WTC11 (cell line): ENCODE results near the gene KITLG. TPM values are rescaled to one million over a fixed set of nuclear protein-coding genes. Genes with fewer than 3 reads are reported as not detected.

Source experiments
- ATAC-seq: fragments of 200-7000 bp; cut with Tn5 transposase; 2 replicates; pipeline ENCODE4 v1.10.0; 2021; ENCODE audit warnings: mild to moderate bottlenecking, moderate library complexity
- CTCF ChIA-PET: fragments of 300-600 bp; sonication (Branson Sonifier 250); formaldehyde crosslinking; loops from one replicate; lab custom pipeline; 2021; ENCODE audit warnings: antibody characterized with exemption; lab: Charles Lee
- POLR2A ChIA-PET: fragments of 350-600 bp; sonication (Branson Sonifier 250); formaldehyde crosslinking; loops from one replicate; lab custom pipeline; 2021; ENCODE audit warnings: antibody characterized with exemption; lab: Charles Lee
- DNase-seq: peaks from one replicate; pipeline ENCODE4 v3.0.0; 2021; ENCODE audit warnings: low spot score
- H3K27ac Mint-ChIP-seq: 2 replicates; pipeline ENCODE4 v1.8.0; 2021; ENCODE audit warnings: mixed read lengths
- H3K27me3 Mint-ChIP-seq: 2 replicates; pipeline ENCODE4 v1.8.0; 2021; ENCODE audit warnings: low read depth, mild to moderate bottlenecking, moderate library complexity, mixed read lengths
- H3K36me3 Mint-ChIP-seq: 2 replicates; pipeline ENCODE4 v1.8.0; 2021; ENCODE audit warnings: mixed read lengths
- H3K4me1 Mint-ChIP-seq: 2 replicates; pipeline ENCODE4 v1.8.0; 2022; ENCODE audit warnings: mixed read lengths
- H3K4me3 Mint-ChIP-seq: 2 replicates; pipeline ENCODE4 v1.8.0; 2021; ENCODE audit warnings: mild to moderate bottlenecking, moderate library complexity, mixed read lengths
- H3K9me3 Mint-ChIP-seq: 2 replicates; pipeline ENCODE4 v1.8.0; 2021; ENCODE audit warnings: mixed read lengths
- ESRRA ChIP-seq: sonication (generic); formaldehyde crosslinking; IDR thresholded peaks from 2 replicates; pipeline ENCODE4 v1.8.1; 2022; ENCODE audit warnings: mild to moderate bottlenecking, missing genetic modification reagents, borderline replicate concordance
- FOXP1 ChIP-seq: sonication (generic); formaldehyde crosslinking; IDR thresholded peaks from 2 replicates; pipeline ENCODE4 v1.8.0; 2022; ENCODE audit warnings: missing genetic modification reagents, mild to moderate bottlenecking, moderate library complexity, borderline replicate concordance
- GRHL2 ChIP-seq: fragments of 250-450 bp; sonication (Bioruptor Pico); IDR thresholded peaks from 2 replicates; pipeline ENCODE4 v1.8.0; 2022; ENCODE audit warnings: mild to moderate bottlenecking, moderate library complexity; ENCODE audit not compliant: insufficient replicate concordance, severe bottlenecking
- GTF2I ChIP-seq: fragments of 250-450 bp; sonication (Bioruptor Pico); conservative IDR thresholded peaks from 2 replicates; pipeline ENCODE4 v1.4.0; 2021; ENCODE audit warnings: mild to moderate bottlenecking
- IRF2 ChIP-seq: sonication (generic); formaldehyde crosslinking; IDR thresholded peaks from 2 replicates; pipeline ENCODE4 v1.8.0; 2022; ENCODE audit warnings: low read depth, missing genetic modification reagents, borderline replicate concordance
- JAZF1 ChIP-seq: fragments of 250-450 bp; sonication (Bioruptor Pico); IDR thresholded peaks from 2 replicates; pipeline ENCODE4 v1.9.0; 2021; ENCODE audit warnings: moderate library complexity, mild to moderate bottlenecking, inconsistent platforms
- KAT7 ChIP-seq: sonication (generic); formaldehyde crosslinking; IDR thresholded peaks from 2 replicates; pipeline ENCODE4 v1.8.1; 2023; ENCODE audit warnings: missing genetic modification reagents, mild to moderate bottlenecking, borderline replicate concordance
- NR1H2 ChIP-seq: sonication (generic); formaldehyde crosslinking; IDR thresholded peaks from 2 replicates; pipeline ENCODE4 v1.9.0; 2021; ENCODE audit warnings: mild to moderate bottlenecking, moderate library complexity, missing genetic modification reagents
- OVOL2 ChIP-seq: fragments of 250-450 bp; sonication (Bioruptor Pico); IDR thresholded peaks from 2 replicates; pipeline ENCODE4 v1.9.0; 2021; ENCODE audit warnings: mild to moderate bottlenecking, borderline replicate concordance
- SOX15 ChIP-seq: fragments of 250-450 bp; sonication (Bioruptor Pico); IDR thresholded peaks from 2 replicates; pipeline ENCODE4 v1.9.0; 2021; ENCODE audit warnings: mild to moderate bottlenecking
- ZNF138 ChIP-seq: sonication (generic); formaldehyde crosslinking; conservative IDR thresholded peaks from 2 replicates; pipeline ENCODE4 v1.8.1; 2022; ENCODE audit warnings: mild to moderate bottlenecking, moderate library complexity, missing genetic modification reagents
- ZNF317 ChIP-seq: sonication (generic); formaldehyde crosslinking; IDR thresholded peaks from 2 replicates; pipeline ENCODE4 v1.8.1; 2023; ENCODE audit warnings: low read depth, mild to moderate bottlenecking, moderate library complexity, missing genetic modification reagents, borderline replicate concordance
- ZNF396 ChIP-seq: fragments of 250-450 bp; sonication (Bioruptor Pico); IDR thresholded peaks from 2 replicates; pipeline ENCODE4 v1.8.0; 2021; ENCODE audit warnings: mild to moderate bottlenecking, moderate library complexity, borderline replicate concordance
- total RNA-seq: library from RNA; stranded (reverse); gene quantifications from 3 replicates; pipeline ENCODE4 v1.2.3, GENCODE V29; 2021
- TF ChIP-seq, protein P1 (sequence below): fragments of 250-450 bp; sonication (Bioruptor Pico); conservative IDR thresholded peaks from 2 replicates; pipeline ENCODE4 v1.9.0; 2021; ENCODE audit warnings: mild to moderate bottlenecking
- TF ChIP-seq, protein P2 (sequence below): fragments of 200-600 bp; IDR thresholded peaks from 2 replicates; pipeline ENCODE4 v1.8.0; 2022; ENCODE audit warnings: antibody characterized with exemption
- TF ChIP-seq, protein P3 (sequence below): sonication (generic); formaldehyde crosslinking; IDR thresholded peaks from 2 replicates; pipeline ENCODE4 v1.8.0; 2023; ENCODE audit warnings: mild to moderate bottlenecking, missing genetic modification reagents
- TF ChIP-seq, protein P4 (sequence below): sonication (generic); formaldehyde crosslinking; IDR thresholded peaks from 2 replicates; pipeline ENCODE4 v1.8.1; 2023; ENCODE audit warnings: mild to moderate bottlenecking, missing genetic modification reagents

Gene KITLG
- total RNA-seq, 1 experiment from 2014 or later, result 12.5 TPM

DNA sequence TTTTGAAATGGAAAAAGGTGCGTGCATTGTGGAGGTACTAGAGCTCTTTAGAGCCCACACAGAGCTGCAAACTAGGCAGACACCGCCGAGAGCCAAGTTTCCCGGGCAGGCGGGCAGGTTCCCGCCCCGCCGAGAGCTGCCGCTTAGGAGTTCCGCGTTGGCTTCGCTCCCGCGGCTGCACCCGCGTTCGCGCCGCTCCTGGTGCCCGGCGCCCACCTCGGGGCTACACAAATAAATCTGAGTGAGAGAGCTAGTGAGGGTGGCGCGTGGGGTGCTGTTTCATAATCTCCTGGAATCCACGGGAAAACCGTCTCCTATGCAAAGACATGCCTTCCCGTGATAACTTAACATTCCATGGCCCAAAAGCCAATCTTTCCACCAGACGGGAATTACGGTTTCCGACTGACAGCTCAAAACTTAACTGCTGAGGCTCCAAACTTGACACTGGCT is 645 bp downstream of the KITLG start (continued):
- TF ChIP-seq ZNF138 (CRISPR knock-in tag), result no peak
- no peak for TF ChIP-seq IRF2 (CRISPR knock-in tag)
- TF ChIP-seq, protein P1, sequence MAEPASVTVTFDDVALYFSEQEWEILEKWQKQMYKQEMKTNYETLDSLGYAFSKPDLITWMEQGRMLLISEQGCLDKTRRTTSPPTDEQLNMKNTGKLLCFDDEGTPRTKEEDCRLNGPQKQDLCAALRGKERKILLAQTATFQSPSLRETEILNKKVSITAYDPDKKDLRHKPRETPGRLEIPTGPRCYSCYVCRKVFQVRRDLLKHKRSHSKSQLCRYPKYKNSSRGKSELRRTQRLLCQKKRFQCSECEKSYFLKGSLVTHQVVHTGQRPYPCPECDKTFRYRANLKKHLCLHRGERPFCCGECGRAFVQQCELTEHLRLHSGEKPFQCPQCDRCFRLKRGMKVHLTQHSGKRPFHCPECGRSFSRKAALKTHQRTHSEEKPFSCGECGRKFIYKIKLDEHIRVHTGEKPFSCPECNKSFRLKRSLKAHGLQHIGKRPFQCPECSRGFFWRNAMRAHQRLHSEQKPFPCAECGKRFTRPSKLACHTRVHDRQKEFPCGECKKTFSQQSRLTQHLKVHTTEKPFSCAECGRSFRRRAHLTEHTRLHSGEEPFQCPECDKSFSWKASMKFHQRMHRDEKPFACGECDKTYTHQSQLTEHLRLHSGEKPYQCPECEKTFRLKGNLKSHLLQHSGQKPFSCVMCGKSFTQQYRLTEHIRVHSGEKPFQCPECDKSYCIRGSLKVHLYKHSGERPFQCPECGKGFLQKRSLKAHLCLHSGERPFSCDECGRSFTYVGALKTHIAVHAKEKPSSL (CRISPR knock-in tag), result no peak

DNA sequence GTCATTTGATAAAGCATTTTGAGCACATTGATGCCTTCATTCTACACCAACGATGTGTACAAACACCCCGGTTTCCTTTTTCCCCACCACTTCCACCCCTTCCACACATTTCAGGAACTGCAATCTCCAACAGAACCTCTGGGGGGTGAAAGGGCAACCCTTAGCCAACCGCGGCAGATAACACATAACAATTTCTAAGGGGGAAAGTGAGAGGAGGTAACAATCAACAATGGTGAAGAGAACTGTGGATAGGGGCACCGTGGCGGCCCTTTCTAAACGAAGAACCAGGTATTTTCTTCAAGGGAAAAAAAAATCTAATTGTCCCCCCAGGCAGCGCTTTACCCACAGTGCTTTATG is 1.1 kb downstream of the KITLG start:
- DNase-seq (peak; percentile 32), ATAC-seq (peak; percentile 53)
- H3K9me3 Mint-ChIP-seq, result no peaks in the 10 kb centered on the region
- H3K27ac Mint-ChIP-seq, result peak overlapping the region; percentile 30; the same call in 1 of the 2 replicates
- TF ChIP-seq, protein P2, sequence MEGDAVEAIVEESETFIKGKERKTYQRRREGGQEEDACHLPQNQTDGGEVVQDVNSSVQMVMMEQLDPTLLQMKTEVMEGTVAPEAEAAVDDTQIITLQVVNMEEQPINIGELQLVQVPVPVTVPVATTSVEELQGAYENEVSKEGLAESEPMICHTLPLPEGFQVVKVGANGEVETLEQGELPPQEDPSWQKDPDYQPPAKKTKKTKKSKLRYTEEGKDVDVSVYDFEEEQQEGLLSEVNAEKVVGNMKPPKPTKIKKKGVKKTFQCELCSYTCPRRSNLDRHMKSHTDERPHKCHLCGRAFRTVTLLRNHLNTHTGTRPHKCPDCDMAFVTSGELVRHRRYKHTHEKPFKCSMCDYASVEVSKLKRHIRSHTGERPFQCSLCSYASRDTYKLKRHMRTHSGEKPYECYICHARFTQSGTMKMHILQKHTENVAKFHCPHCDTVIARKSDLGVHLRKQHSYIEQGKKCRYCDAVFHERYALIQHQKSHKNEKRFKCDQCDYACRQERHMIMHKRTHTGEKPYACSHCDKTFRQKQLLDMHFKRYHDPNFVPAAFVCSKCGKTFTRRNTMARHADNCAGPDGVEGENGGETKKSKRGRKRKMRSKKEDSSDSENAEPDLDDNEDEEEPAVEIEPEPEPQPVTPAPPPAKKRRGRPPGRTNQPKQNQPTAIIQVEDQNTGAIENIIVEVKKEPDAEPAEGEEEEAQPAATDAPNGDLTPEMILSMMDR, result peak; percentile 37
- TF ChIP-seq NR1H2 (CRISPR knock-in tag) (no peak), GRHL2 (CRISPR knock-in tag) (no peak), OVOL2 (no peak)
- H3K4me3 Mint-ChIP-seq, result peak overlapping the region; percentile 95
- POLR2A ChIA-PET, result interaction anchor here (2.2 kb wide), 1 partner anchor 774 kb away, joined by 13 read pairs; the partner anchor contains the start of gene DUSP6
- H3K27me3 Mint-ChIP-seq, result peaks cover 16% of the 10 kb centered on the region
- no peaks in the 10 kb centered on the region for H3K36me3 Mint-ChIP-seq
- H3K4me1 Mint-ChIP-seq, result peaks cover 63% of the 10 kb centered on the region
- CTCF ChIA-PET, result interaction anchor here (0.9 to 1.5 kb wide), 4 partner anchors 21 to 438 kb away, joined by 3 to 4 read pairs (median 4); no protein-coding TSS in a partner anchor

DNA sequence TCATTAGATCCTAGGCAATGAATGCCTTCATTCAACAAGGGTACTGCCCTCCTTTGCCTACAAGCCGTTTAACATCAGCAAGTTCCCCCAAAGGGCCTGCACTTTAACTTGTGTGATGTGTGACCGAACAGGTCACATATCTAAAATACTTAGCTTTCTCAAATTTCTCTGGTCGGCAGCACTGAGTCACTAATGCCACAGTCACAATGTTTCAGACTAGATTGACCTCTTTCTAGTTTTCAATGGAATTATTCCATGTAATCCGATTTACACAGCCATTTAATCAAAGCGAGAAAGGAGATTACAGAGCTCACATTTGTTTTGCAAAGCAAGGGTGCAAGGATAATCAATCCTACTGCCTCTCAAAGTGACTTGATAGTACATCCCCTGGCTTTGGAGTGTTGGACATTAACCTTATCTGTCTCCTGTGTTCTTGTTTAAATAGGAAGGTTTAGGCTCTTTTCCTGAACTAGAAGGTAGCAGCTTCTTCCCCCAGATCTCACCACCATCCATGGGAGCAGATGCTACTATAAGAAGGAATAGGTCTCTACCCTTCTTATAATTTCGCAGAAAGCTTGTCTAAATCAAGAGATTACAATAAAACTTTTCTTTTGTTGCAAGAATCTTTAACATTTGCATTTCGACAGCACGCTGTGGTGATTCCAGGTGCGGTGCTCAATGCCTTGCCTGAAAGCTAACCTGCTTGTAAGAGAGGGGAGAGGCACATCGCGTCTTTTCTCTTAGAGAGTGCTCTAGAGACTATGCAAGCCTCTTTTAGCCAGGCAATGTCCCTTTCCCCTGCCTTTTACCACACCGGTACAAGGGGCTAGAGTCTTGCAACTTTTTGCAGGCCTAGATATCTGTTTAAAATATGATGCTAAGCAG is 1.8 kb downstream of the KITLG start:
- POLR2A ChIA-PET, result interaction anchor here (0.6 to 0.8 kb wide), 2 partner anchors 10 to 436 kb away, joined by 3 read pairs; partner anchors contain the start of genes CEP290 and TMTC3
- peak; percentile 19 for DNase-seq
- peak overlapping the region; percentile 37 for H3K27ac Mint-ChIP-seq
- no peak for TF ChIP-seq JAZF1 (CRISPR knock-in tag)
- TF ChIP-seq, all 79 proteins: peak for 0
- Mint-ChIP-seq H3K36me3 (no peaks in the 10 kb centered on the region), H3K27me3 (peaks cover 16% of the 10 kb centered on the region), H3K4me1 (peaks cover 63% of the 10 kb centered on the region), H3K4me3 (peak overlapping the region; percentile 95), H3K9me3 (no peaks in the 10 kb centered on the region)
- CTCF ChIA-PET, result interaction anchor here (1.0 to 1.5 kb wide), 6 partner anchors 9 to 437 kb away, joined by 3 to 6 read pairs (median 4); partner anchors contain the start of gene CEP290
- peak; percentile 50 for ATAC-seq

DNA sequence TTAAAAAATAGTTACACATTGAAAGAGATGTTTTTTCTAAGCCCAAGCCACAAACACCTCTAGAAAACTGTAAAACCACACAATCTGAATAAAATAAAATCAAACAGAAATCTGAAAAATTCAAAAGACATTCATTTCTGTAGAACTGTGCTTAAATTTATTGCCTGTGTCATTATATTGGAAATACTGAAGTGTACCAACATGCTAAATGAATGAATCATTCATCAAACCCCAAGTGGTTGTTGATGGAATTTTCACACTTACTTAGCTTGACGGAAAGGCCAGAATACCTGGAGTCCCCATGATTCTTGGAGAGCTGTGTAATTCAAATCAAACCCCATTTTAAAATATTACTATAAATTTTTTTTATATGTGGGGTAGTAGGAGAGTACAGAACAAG is 2.7 kb downstream of the KITLG start:
- no peak for TF ChIP-seq ESRRA (CRISPR knock-in tag)
- 0 out of 2 replicates have a peak overlapping the region, but pooled peaks have one; percentile 7 for H3K4me3 Mint-ChIP-seq
- peaks cover 16% of the 10 kb centered on the region for H3K27me3 Mint-ChIP-seq
- H3K4me1 Mint-ChIP-seq, result peaks cover 63% of the 10 kb centered on the region
- H3K27ac Mint-ChIP-seq, result no peak overlapping the region
- ChIA-PET CTCF (interaction anchor here (1.2 to 1.3 kb wide), 2 partner anchors 8 to 184 kb away, joined by 3 to 6 read pairs; no protein-coding TSS in a partner anchor), POLR2A (no interaction called here)
- DNase-seq (no peak), ATAC-seq (no peak)
- no peaks in the 10 kb centered on the region for H3K9me3 Mint-ChIP-seq
- no peaks in the 10 kb centered on the region for H3K36me3 Mint-ChIP-seq

DNA sequence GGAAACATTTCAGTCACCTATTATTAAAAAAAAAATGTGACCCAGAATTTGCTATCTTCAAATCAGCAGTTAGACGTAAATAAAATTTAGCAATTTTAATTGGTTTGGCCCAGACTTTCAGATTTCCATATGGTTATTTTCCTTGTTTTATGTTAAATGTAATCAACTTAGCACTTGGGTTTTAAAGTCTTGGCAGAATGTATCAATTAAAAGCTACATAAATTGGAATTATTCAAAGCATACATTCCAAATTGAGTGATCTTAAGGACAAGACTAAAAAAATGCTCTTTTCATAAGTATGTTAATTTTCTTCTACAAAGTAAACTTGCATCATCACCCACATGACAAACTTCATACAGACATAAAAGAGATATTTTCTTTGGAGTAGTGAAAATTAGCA is 3.4 kb downstream of the KITLG start:
- H3K4me1 Mint-ChIP-seq, result peaks cover 63% of the 10 kb centered on the region
- H3K27me3 Mint-ChIP-seq, result peaks cover 16% of the 10 kb centered on the region
- no peak overlapping the region for H3K27ac Mint-ChIP-seq
- 0 out of 2 replicates have a peak overlapping the region, but pooled peaks have one; percentile 7 for H3K4me3 Mint-ChIP-seq
- H3K36me3 Mint-ChIP-seq, result no peaks in the 10 kb centered on the region
- DNase-seq (no peak), ATAC-seq (no peak)
- CTCF ChIA-PET, result no interaction called here
- POLR2A ChIA-PET, result no interaction called here
- H3K9me3 Mint-ChIP-seq, result no peaks in the 10 kb centered on the region
- TF ChIP-seq SOX15 (CRISPR knock-in tag), result no peak
- TF ChIP-seq, protein P3, sequence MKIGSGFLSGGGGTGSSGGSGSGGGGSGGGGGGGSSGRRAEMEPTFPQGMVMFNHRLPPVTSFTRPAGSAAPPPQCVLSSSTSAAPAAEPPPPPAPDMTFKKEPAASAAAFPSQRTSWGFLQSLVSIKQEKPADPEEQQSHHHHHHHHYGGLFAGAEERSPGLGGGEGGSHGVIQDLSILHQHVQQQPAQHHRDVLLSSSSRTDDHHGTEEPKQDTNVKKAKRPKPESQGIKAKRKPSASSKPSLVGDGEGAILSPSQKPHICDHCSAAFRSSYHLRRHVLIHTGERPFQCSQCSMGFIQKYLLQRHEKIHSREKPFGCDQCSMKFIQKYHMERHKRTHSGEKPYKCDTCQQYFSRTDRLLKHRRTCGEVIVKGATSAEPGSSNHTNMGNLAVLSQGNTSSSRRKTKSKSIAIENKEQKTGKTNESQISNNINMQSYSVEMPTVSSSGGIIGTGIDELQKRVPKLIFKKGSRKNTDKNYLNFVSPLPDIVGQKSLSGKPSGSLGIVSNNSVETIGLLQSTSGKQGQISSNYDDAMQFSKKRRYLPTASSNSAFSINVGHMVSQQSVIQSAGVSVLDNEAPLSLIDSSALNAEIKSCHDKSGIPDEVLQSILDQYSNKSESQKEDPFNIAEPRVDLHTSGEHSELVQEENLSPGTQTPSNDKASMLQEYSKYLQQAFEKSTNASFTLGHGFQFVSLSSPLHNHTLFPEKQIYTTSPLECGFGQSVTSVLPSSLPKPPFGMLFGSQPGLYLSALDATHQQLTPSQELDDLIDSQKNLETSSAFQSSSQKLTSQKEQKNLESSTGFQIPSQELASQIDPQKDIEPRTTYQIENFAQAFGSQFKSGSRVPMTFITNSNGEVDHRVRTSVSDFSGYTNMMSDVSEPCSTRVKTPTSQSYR, result no peak
- TF ChIP-seq ZNF396 (CRISPR knock-in tag), result no peak
- no peak for TF ChIP-seq GTF2I (CRISPR knock-in tag)
- TF ChIP-seq, protein P4, sequence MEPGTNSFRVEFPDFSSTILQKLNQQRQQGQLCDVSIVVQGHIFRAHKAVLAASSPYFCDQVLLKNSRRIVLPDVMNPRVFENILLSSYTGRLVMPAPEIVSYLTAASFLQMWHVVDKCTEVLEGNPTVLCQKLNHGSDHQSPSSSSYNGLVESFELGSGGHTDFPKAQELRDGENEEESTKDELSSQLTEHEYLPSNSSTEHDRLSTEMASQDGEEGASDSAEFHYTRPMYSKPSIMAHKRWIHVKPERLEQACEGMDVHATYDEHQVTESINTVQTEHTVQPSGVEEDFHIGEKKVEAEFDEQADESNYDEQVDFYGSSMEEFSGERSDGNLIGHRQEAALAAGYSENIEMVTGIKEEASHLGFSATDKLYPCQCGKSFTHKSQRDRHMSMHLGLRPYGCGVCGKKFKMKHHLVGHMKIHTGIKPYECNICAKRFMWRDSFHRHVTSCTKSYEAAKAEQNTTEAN (CRISPR knock-in tag), result no peak
- no peak for TF ChIP-seq OVOL2
- TF ChIP-seq KAT7, result no peak
- TF ChIP-seq FOXP1 (CRISPR knock-in tag), result no peak
- TF ChIP-seq ZNF317 (CRISPR knock-in tag), result no peak
